Endothelial cell of umbilical vein (primary cell): ENCODE data around the gene RFXANK.

Source experiments
- TF ChIP-seq, protein P1 (sequence below), 2 donors: IDR thresholded peaks; 1 replicate in 1 of 2; 2 replicates in 1 of 2; pipeline ENCODE4 v1.5.1; 2011; ENCODE audit warnings: low read length in 2 of 2, mild to moderate bottlenecking in 2 of 2, moderate library complexity in 2 of 2, control low read depth in 1 of 2, inconsistent platforms in 1 of 2, low read depth in 1 of 2; ENCODE audit not compliant: insufficient read depth in 1 of 2; ENCODE audit errors: extremely low read depth in 1 of 2
- TF ChIP-seq, protein P2 (sequence below): IDR thresholded peaks from 2 replicates; pipeline ENCODE4 v1.6.1; 2011; ENCODE audit not compliant: insufficient read depth, insufficient read length

DNA sequence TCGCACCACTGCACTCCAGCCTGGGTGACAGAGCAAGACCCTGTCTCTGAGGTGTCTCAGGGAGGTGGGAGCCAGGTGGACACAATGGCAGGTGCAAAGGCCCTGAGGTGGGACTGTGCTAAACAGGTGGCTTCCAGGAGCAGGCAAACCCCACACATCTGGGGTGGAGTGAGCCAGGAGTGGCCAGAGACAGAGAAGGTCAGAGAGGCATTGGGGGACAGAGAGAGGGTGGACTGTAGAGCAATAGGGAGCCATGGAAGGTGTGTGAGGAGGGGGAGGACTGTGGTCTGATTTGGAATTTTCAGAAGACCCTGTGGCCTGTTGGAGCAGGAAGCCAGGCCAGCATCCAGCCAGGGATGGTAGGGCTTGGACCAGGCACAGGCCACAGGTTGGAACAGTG, 26.7 kb upstream of the RFXANK start:
- TF ChIP-seq, protein P1, sequence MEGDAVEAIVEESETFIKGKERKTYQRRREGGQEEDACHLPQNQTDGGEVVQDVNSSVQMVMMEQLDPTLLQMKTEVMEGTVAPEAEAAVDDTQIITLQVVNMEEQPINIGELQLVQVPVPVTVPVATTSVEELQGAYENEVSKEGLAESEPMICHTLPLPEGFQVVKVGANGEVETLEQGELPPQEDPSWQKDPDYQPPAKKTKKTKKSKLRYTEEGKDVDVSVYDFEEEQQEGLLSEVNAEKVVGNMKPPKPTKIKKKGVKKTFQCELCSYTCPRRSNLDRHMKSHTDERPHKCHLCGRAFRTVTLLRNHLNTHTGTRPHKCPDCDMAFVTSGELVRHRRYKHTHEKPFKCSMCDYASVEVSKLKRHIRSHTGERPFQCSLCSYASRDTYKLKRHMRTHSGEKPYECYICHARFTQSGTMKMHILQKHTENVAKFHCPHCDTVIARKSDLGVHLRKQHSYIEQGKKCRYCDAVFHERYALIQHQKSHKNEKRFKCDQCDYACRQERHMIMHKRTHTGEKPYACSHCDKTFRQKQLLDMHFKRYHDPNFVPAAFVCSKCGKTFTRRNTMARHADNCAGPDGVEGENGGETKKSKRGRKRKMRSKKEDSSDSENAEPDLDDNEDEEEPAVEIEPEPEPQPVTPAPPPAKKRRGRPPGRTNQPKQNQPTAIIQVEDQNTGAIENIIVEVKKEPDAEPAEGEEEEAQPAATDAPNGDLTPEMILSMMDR (IDR thresholded peaks at IDR 0.05; ENCODE audit: extremely low read depth in 1 of 2, insufficient read depth in 1 of 2, low read depth in 1 of 2, low read length in 2 of 2) = no peak
- TF ChIP-seq, protein P2, sequence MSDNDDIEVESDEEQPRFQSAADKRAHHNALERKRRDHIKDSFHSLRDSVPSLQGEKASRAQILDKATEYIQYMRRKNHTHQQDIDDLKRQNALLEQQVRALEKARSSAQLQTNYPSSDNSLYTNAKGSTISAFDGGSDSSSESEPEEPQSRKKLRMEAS = no peak
